NCI-H82 treated with DMSO at 0.1 percent for 48 hours (cell line): ENCODE results near the gene DSCAML1.

Experiments used
- DNase-seq: peaks from one replicate; lab custom pipeline; 2025; ENCODE audit not compliant: unreplicated experiment; lab: John Stamatoyannopoulos, UW

The DSCAML1 gene

GRCh38 chr11:117479372-117479771 lies 317.6 kb downstream of the DSCAML1 start:
- DNase-seq, result no peak

DNA sequence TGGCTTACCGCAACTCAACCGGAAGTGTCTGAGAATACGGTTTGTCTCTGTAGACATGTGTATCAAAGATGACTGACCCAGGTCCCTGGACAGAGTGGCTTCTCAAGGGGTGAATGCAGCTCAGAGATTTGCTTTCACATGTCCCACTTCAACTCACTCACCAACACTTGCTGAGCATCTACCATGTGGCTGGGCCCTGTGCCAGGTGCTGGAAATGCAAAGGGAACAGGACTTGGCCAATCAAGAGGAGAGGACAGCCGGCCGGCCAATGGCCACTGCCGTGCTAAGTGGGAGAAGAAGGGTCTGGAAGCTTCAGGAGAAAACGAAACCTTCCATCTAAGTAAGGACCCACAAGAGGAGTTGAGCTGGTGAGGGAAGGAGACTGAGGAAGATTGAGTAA lies 318.1 kb downstream of the DSCAML1 start:
- no peak for DNase-seq

- no peak for DNase-seq
Observed at GRCh38 chr11:117478126-117478860, 318.7 kb downstream of the DSCAML1 start.

DNA sequence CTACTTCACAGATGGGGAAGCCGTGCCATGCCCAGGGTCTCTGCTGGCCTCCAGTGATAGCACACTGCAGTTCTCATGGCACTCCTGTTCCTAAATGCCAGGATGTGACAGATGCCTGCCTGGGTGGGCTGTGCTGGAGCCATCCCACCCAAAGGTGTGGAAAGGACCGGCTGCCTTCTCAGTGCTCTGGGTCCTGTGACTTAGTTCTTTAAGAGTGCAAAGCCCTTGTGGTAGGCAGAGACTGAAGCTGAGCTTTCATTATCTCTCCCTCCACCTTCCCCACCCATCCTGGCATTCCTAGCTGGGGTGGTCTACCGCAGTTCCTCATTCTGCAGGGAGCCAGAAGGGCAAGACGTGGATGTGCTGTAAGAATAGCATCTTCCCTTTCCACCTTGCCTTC lies 319.3 kb downstream of the DSCAML1 start:
- DNase-seq, result no peak

- DNase-seq, result no peak
Observed at GRCh38 chr11:117476531-117477142, 320.4 kb downstream of the DSCAML1 start.

GRCh38 chr11:117475716-117476530 lies 321.1 kb downstream of the DSCAML1 start:
- DNase-seq, result no peak

- no peak for DNase-seq
Observed at GRCh38 chr11:117473481-117474091, 323.4 kb downstream of the DSCAML1 start.

GRCh38 chr11:117471776-117472175 lies 325.2 kb downstream of the DSCAML1 start:
- DNase-seq, result no peak

DNA sequence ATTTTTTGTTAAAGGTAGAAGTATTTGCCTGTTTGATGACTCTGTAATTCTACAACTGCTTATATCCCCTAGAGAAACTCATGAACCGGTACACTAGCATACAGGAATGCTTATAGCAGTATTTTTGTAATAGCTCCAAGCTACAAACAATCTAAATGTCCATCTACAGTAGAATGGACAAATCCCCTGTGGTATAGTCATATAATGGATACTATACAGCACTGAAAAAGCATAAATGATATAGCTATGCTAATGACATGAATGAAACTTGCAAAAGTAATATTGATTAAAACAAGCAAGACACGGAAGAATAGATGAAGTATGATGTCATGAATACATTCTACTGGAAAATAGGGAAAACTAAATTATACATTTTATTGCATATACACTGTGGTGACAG lies 326.4 kb downstream of the DSCAML1 start:
- no peak for DNase-seq

- DNase-seq, result no peak
Observed at GRCh38 chr11:117468888-117469287, 328.1 kb downstream of the DSCAML1 start.

DNA sequence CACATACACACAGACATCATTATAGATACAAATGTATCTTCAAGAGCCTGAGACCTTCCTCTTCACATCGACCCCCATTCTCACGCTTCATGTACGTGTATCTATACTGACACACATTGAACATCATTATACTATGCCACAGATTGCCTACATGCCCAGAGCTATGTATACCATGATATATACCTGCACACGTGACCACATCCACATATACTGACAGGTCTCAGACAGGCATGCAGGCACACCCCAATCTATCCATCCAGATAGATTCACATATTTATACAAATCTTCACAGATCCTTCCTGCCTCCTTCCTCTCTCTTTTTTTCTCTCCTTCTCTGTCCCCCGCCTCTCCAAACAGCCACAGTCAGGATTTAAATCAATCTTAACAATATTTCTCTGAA lies 329.2 kb downstream of the DSCAML1 start:
- DNase-seq, result no peak

DNA sequence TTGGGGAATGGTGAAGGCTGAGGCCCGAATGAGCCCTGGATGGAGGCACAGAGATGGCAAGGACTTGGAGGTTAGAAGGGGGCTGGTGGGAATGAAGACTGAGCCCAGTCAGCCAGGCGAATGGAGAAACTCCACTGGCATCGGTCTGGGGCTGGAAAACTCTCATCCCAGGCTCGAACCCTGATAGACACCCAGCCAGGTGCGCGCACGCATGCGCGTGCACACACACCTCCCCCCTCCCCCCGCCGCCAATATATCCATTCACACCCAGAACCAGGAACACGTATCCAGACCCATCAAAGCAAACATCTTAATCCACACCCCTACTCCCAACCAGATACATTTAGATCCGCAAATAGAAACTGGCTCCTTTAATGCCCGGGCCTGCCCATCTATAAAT lies 330.1 kb downstream of the DSCAML1 start:
- DNase-seq, result no peak

DNA sequence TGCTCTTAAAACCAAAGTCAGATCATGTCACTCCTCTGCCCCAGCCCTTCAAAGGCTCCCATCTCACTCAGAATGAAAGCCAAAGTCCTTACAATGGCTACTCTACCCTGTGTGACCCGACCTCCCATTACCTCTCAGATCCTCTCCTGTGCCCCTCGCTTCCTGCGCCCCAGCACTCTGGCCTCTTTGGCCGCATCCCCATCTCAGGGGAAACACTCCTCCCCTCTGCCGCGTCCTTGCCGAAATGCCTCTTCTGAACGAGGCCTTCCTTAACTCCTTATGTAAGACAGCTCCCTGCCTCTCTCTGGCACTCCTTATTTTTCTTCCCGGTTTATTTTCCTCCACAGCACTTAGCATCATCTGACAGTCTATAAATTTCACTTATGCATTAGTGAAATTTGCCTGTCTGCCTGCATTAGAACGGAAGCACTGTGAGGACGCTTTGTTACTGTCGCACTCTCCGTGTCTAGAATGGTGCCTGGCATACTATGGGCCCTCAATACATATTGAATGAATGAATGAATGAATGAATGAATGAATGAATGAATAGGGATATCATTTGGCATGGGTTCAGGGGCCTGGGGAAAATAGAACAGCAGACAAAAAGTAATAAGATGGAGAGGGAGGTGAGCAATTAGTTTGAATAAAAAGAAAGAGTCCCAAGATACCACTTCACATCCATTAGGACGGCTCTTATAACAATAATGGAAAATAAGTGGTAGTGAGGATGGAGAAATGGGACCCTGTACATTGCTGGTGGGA lies 331.6 kb downstream of the DSCAML1 start:
- DNase-seq, result no peak

- DNase-seq, result no peak
Observed at GRCh38 chr11:117464778-117465177, 332.2 kb downstream of the DSCAML1 start.

GRCh38 chr11:117462864-117463247 lies 334.2 kb downstream of the DSCAML1 start:
- no peak for DNase-seq

DNA sequence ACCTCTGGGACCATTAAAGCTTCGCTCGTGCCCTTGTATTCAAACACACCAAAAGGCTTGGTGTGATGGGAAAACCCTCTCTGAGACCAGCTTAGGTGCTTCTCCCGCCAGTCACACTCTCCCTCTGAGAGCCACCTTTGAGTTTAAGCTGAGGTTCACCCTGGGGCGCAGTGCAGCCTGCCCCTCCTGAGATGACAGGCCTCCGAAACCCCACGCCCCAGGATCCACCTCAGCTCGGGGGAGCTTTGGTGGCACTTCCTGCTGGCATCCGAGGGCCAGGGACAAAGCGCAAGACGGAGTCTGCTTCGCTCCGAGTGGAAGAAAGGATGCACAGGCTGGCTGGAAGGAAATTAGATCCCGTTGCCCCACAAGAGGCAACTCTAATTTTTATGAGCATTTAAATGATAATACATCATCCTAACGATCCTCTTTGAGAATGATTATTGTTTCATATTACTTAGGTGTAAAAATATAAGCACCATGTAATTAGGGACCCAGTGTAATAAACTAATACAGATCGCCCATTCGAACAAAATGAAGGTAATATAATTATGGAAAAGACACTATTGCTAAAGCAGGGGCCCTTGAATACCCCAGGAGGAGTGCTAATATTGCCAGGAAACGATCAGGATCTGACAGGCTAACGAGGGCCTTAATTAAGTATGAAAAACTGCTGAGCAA lies 334.7 kb downstream of the DSCAML1 start:
- no peak for DNase-seq

DNA sequence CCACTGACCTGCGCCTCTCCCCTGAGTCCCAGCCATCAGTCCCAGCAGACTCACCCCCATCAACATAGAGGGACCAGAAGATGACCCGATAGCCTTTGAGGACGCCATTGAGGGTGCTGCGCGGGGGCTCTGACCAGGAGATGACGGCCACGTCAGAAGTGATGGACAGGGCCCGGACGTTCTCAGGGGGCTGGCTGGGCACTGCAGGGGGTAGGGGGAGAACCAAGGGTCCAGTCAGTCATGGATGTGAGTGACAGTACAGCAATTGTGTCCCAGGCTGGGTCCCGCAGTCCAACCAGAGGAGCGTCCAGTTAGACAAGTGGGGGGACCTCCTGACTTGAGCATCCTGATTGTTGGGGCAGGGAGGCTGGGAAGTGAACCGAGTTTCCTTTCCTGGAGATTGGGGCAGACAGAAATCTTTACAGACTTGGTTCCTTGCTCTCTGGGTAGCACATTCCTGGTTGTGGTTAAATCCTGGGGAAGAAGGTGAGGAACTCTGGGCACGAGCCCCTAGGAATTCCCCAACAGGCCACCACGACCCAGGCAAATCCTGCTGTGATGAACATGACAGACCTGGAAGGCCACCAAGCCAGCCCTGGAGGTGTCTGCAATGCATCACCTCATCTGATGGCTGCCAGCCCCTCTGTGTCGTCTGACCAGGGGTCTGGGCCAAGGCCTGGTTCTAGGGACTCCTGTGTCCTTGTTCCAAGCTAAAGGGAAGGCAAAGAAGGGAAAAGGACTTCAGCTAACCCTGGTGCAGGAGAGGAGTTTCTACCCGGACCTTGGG lies 335.4 kb downstream of the DSCAML1 start:
- no peak for DNase-seq

- DNase-seq, result no peak
Observed at GRCh38 chr11:117459979-117460300, 337.1 kb downstream of the DSCAML1 start.

DNA sequence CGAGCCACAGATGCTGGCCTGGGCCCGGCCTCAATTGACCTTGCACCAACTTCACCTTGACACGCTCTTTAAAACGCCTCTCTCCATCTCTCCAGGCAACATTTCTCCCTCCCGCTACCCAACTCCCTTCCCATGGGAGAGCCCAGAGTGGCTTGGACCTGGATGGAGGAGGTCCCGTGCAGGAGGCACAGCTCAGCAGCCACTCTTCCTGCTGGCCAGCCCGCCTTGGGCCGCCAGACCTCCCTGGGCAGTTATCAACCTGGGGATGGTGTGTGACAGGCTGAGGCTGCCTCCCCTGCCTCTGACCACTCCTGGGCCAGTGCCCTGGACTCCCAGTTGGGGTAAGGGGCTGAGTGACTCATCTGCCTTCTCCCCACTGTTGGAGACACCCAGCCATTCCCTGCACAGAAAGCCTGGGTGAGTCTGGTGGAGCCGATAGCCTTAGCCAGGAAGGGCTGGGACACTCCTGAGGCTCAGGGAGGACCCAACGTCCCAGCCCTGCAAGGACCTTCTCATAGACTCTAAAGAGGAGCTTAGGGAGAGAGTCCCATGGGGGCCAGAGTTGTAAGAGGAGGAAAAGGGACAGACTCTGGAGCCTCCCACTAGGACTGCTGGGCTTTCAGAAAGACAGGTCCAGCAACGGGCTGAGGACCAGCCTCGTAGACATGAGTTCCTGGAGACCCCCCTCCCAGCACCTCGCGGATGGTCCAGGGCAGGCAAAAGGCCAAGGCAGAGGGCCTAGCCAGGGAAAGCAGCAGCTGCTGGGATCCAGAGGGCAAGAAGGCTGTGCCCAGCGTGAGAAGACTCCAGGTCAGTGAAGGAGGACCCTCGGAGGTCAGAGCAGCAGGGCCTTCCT lies 337.7 kb downstream of the DSCAML1 start:
- DNase-seq, result no peak
